Neural crest cell (in vitro differentiated cells): ENCODE results near the gene GNG5. TPM values are rescaled to one million over a fixed set of nuclear protein-coding genes. Genes with fewer than 3 reads are reported as not detected.
A peak's percentile ranks its signal among the peaks of the same experiment; 100 is the strongest.

Experiments
- DNase-seq: peaks from one replicate; pipeline ENCODE4 v3.0.0; 2021; ENCODE audit warnings: low read depth, mixed read lengths, low spot score
- H3K27ac Mint-ChIP-seq: one replicate; pipeline ENCODE4 v1.8.0; 2021; ENCODE audit warnings: mild to moderate bottlenecking, mixed read lengths; ENCODE audit not compliant: unreplicated experiment
- H3K27me3 Mint-ChIP-seq: 2 replicates; pipeline ENCODE4 v1.8.0; 2021; ENCODE audit warnings: low read depth, mild to moderate bottlenecking, mixed read lengths
- H3K36me3 Mint-ChIP-seq: 2 replicates; pipeline ENCODE4 v1.8.0; 2021; ENCODE audit warnings: low read depth, mild to moderate bottlenecking, mixed read lengths
- H3K4me1 Mint-ChIP-seq: 2 replicates; pipeline ENCODE4 v1.8.0; 2021; ENCODE audit warnings: mixed read lengths
- H3K4me3 Mint-ChIP-seq: one replicate; pipeline ENCODE4 v1.8.0; 2021; ENCODE audit warnings: mild to moderate bottlenecking, mixed read lengths
- H3K9me3 Mint-ChIP-seq: 2 replicates; pipeline ENCODE4 v1.8.0; 2021; ENCODE audit warnings: mixed read lengths
- CTCF ChIP-seq: fragments of 200-600 bp; sonication (generic); conservative IDR thresholded peaks from 2 replicates; pipeline ENCODE4 v1.5.0; 2021; ENCODE audit warnings: antibody characterized with exemption, mild to moderate bottlenecking
- total RNA-seq: library from RNA; stranded (reverse); gene quantifications from 2 replicates; pipeline ENCODE4 v1.2.1, GENCODE V29; 2021

Gene GNG5
- total RNA-seq, 1 donor from 2014 or later: 123 TPM

GRCh38 chr1:84538599-84538998 is 32.2 kb upstream of the GNG5 start:
- no peak overlapping the region for H3K4me3 Mint-ChIP-seq
- DNase-seq: no peak
- no peaks in the 10 kb centered on the region for H3K36me3 Mint-ChIP-seq
- H3K27ac Mint-ChIP-seq: no peak overlapping the region
- H3K27me3 Mint-ChIP-seq: no peaks in the 10 kb centered on the region
- H3K4me1 Mint-ChIP-seq: no peaks in the 10 kb centered on the region
- TF ChIP-seq CTCF: no peak
- H3K9me3 Mint-ChIP-seq: no peaks in the 10 kb centered on the region

DNA sequence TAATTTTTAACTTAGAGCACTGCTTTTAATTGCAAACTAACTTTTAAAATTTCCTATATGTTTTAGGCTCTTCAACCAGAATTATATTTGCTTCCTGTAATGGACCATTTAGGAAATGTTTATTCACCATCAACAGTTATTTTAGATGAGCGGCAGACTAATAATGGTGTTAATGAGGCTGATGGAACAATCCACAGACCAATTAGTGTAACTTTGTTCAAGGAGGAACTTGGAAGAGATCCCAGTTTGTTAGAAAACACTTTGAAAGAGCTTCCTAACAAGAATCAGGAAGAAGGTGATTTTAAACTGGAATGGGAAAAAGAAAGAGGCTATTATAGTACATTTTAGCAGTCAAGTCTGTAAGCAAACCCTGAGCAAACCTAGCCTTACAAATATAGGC is 19.4 kb upstream of the GNG5 start:
- no peak overlapping the region for H3K4me3 Mint-ChIP-seq
- H3K36me3 Mint-ChIP-seq: no peaks in the 10 kb centered on the region
- no peak overlapping the region for H3K27ac Mint-ChIP-seq
- no peaks in the 10 kb centered on the region for H3K9me3 Mint-ChIP-seq
- no peaks in the 10 kb centered on the region for H3K4me1 Mint-ChIP-seq
- no peaks in the 10 kb centered on the region for H3K27me3 Mint-ChIP-seq
- TF ChIP-seq CTCF: no peak
- DNase-seq: no peak

DNA sequence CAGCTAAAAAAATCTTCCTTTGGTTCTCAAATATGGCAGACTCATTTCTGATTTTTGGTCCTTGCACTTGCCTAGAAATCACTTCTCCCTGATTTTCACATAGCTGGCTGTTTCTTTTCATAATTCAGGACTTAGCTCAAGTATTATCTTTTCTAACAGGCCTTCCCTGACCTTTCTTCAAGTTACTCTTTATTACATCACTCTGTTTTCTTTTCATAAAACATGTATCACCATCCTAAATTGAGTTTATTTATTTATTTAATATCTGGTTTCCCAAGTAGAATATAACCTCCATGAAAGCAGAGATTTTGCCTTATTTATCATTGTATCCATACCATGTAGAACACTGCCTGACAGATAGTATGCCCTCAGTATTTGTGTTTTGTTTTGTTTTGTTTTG is 18.2 kb upstream of the GNG5 start:
- no peaks in the 10 kb centered on the region for H3K4me1 Mint-ChIP-seq
- TF ChIP-seq CTCF: no peak
- H3K27me3 Mint-ChIP-seq: no peaks in the 10 kb centered on the region
- no peak overlapping the region for H3K27ac Mint-ChIP-seq
- H3K9me3 Mint-ChIP-seq: no peaks in the 10 kb centered on the region
- no peaks in the 10 kb centered on the region for H3K36me3 Mint-ChIP-seq
- no peak overlapping the region for H3K4me3 Mint-ChIP-seq
- DNase-seq: no peak

DNA sequence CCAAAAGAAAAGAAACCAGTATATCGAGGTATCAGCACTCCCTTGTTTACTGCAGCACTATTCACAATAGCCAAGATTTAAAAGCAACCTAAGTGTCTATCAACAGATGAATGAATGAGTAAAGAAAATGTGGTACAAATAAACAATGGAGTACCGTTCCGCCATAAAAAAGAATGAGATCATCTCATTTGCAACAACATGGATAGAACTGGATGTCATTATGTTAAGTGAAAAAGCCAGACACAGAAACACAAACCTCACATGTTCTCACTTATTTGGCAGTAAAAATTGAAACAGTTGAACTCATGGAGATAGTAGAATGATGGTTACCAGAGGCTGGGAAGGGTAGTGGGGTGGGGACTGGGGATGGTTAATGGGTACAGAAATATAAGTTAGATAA is 4.3 kb upstream of the GNG5 start:
- H3K27me3 Mint-ChIP-seq: no peaks in the 10 kb centered on the region
- H3K4me1 Mint-ChIP-seq: no peaks in the 10 kb centered on the region
- H3K27ac Mint-ChIP-seq: no peak overlapping the region
- H3K4me3 Mint-ChIP-seq: no peak overlapping the region
- no peak for TF ChIP-seq CTCF
- peaks cover 10% of the 10 kb centered on the region for H3K9me3 Mint-ChIP-seq
- DNase-seq: no peak
- H3K36me3 Mint-ChIP-seq: peaks cover 20% of the 10 kb centered on the region

- Mint-ChIP-seq H3K27me3 (no peaks in the 10 kb centered on the region), H3K4me3 (no peak overlapping the region), H3K9me3 (peaks cover 10% of the 10 kb centered on the region), H3K4me1 (no peaks in the 10 kb centered on the region), H3K36me3 (peaks cover 20% of the 10 kb centered on the region), H3K27ac (no peak overlapping the region)
- DNase-seq: no peak
- TF ChIP-seq CTCF: no peak
Observed at GRCh38 chr1:84510165-84510564, 3.8 kb upstream of the GNG5 start.

DNA sequence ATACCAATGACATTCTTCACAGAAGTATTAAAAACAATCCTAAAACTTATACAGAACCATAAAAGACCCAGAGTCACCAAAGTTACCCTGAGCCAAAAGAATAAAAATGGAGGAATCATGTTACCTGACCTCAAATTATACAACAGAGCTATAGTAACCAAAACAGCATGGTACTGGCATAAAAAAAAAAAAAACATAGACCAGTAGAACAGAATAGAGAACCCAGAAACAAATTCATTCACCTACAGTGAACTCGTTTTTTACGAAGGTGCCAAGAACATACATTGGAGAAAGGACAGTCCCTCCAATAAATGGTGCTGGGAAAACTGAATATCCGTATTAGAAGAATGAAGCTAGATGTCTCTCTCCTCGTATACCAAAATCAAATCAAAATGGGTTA is 2.6 kb upstream of the GNG5 start:
- no peak for DNase-seq
- H3K4me1 Mint-ChIP-seq: peaks cover 10% of the 10 kb centered on the region
- peaks cover 20% of the 10 kb centered on the region for H3K36me3 Mint-ChIP-seq
- peak overlapping the region; percentile 52 for H3K4me3 Mint-ChIP-seq
- no peak for TF ChIP-seq CTCF
- H3K27me3 Mint-ChIP-seq: no peaks in the 10 kb centered on the region
- H3K27ac Mint-ChIP-seq: no peak overlapping the region
- H3K9me3 Mint-ChIP-seq: peaks cover 10% of the 10 kb centered on the region
